Endothelial cell of umbilical vein (primary cell): ENCODE results near the gene HOXD12. TPM values are rescaled to one million over a fixed set of nuclear protein-coding genes. Genes with fewer than 3 reads are reported as not detected.

Source experiments
- BruUV-seq: library from RNA; stranded (reverse); fragments of 400-500 nt; replicated peaks from 2 replicates; lab custom pipeline; 2021; lab: Mats Ljungman, UMichigan
- CTCF ChIA-PET: fragments of 300-600, 350-600 bp; sonication (Branson Sonifier 250); formaldehyde crosslinking; loops from one replicate; lab custom pipeline; 2021; ENCODE audit warnings: antibody characterized with exemption, inconsistent platforms; lab: Charles Lee
- POLR2A ChIA-PET: fragments of 300-600, 350-600 bp; sonication (Branson Sonifier 250); formaldehyde crosslinking; loops from one replicate; lab custom pipeline; 2021; ENCODE audit warnings: antibody characterized with exemption, inconsistent platforms; lab: Charles Lee
- DNase-seq: peaks from one replicate; pipeline ENCODE4 v3.0.0-alpha.2; 2011; ENCODE audit warnings: low read depth, low spot score
- FAIRE-seq: peaks from 2 replicates; lab custom pipeline; 2011; peaks lifted over from hg19 to GRCh38; lab: Jason Lieb, UNC
- H2AFZ ChIP-seq: 2 replicates; pipeline ENCODE4 v1.6.0; 2012; ENCODE audit warnings: low read depth, low read length, control low read depth, inconsistent platforms
- H3K27ac ChIP-seq: 2 replicates; pipeline ENCODE4 v1.5.1; 2011; ENCODE audit warnings: low read depth, mild to moderate bottlenecking, control low read depth, low read length, moderate library complexity; ENCODE audit not compliant: insufficient read depth
- H3K27me3 ChIP-seq, 2 experiments: 2 replicates each; pipeline versions ENCODE4 v1.6.0 to v1.6.1; 2011; ENCODE audit warnings: low read length in 2 of 2, mixed read lengths in 1 of 2; ENCODE audit not compliant: control insufficient read depth in 2 of 2, insufficient read depth in 2 of 2
- H3K36me3 ChIP-seq, 2 experiments: 2 replicates in 1 of 2; 3 replicates in 1 of 2; pipeline ENCODE4 v1.5.1; 2011; ENCODE audit warnings: low read length in 2 of 2, mild to moderate bottlenecking in 1 of 2, moderate library complexity in 1 of 2; ENCODE audit not compliant: control insufficient read depth in 2 of 2, insufficient read depth in 2 of 2; ENCODE audit errors: extremely low read depth in 1 of 2
- H3K4me1 ChIP-seq: 3 replicates; pipeline ENCODE4 v1.5.1; 2011; ENCODE audit warnings: mild to moderate bottlenecking, low read length; ENCODE audit not compliant: control insufficient read depth, insufficient read depth; ENCODE audit errors: extremely low read depth
- H3K4me2 ChIP-seq: 2 replicates; pipeline ENCODE4 v1.6.1; 2011; ENCODE audit warnings: low read length, control low read depth, mixed read lengths; ENCODE audit not compliant: insufficient read depth
- H3K4me3 ChIP-seq, 3 experiments: fragments of 200-600 bp in 1 of 3; sonication (generic), shearing (Covaris generic) in 1 of 3; replicated peaks in 1 of 3; 2 replicates each; pipeline ENCODE4 v1.5.1; 2011 to 2016; ENCODE audit warnings: control low read depth in 3 of 3, low read length in 3 of 3, mild to moderate bottlenecking in 2 of 3, inconsistent platforms in 1 of 3, low read depth in 1 of 3, moderate library complexity in 1 of 3; ENCODE audit not compliant: insufficient read depth in 1 of 3
- H3K79me2 ChIP-seq: 2 replicates; pipeline ENCODE4 v1.6.0; 2012; ENCODE audit warnings: low read length, inconsistent platforms; ENCODE audit not compliant: control insufficient read depth, insufficient read depth
- H3K9ac ChIP-seq: replicated peaks from 2 replicates; pipeline ENCODE3; 2011; ENCODE audit warnings: low read length, control low read depth; ENCODE audit not compliant: insufficient read depth; ENCODE audit errors: extremely low read depth
- H3K9me1 ChIP-seq: replicated peaks from 3 replicates; pipeline ENCODE4 v1.6.0; 2011; ENCODE audit warnings: mild to moderate bottlenecking, low read length; ENCODE audit not compliant: control insufficient read depth, insufficient read depth; ENCODE audit errors: extremely low read depth
- H3K9me3 ChIP-seq: replicated peaks from 2 replicates; pipeline ENCODE4 v1.5.1; 2012; ENCODE audit warnings: low read length, inconsistent platforms; ENCODE audit not compliant: control insufficient read depth, insufficient read depth
- H4K20me1 ChIP-seq: replicated peaks from 2 replicates; pipeline ENCODE3; 2011; ENCODE audit warnings: mild to moderate bottlenecking, low read length; ENCODE audit not compliant: control insufficient read depth, insufficient read depth; ENCODE audit errors: extremely low read depth
- CTCF ChIP-seq, 2 donors: IDR thresholded peaks; 1 replicate in 1 of 2; 2 replicates in 1 of 2; pipeline ENCODE4 v1.5.1; 2011; ENCODE audit warnings: low read length in 2 of 2, mild to moderate bottlenecking in 2 of 2, moderate library complexity in 2 of 2, control low read depth in 1 of 2, inconsistent platforms in 1 of 2, low read depth in 1 of 2; ENCODE audit not compliant: insufficient read depth in 1 of 2; ENCODE audit errors: extremely low read depth in 1 of 2
- EZH2 ChIP-seq: IDR thresholded peaks from 2 replicates; pipeline ENCODE4 v1.6.1; 2012; ENCODE audit warnings: borderline replicate concordance, low read depth, mild to moderate bottlenecking, moderate library complexity, low read length, inconsistent platforms; ENCODE audit not compliant: severe bottlenecking
- FOS ChIP-seq: IDR thresholded peaks from 2 replicates; pipeline ENCODE4 v1.6.1; 2011; ENCODE audit warnings: mild to moderate bottlenecking, low read length, moderate library complexity, borderline replicate concordance; ENCODE audit not compliant: insufficient read depth
- GATA2 ChIP-seq: IDR thresholded peaks from 2 replicates; pipeline ENCODE4 v1.7.0; 2011; ENCODE audit warnings: low read depth, mild to moderate bottlenecking, moderate library complexity, mixed read lengths, low read length; ENCODE audit not compliant: insufficient read length, insufficient read depth
- JUN ChIP-seq: IDR thresholded peaks from 2 replicates; pipeline ENCODE4 v1.6.1; 2011; ENCODE audit warnings: borderline replicate concordance, low read depth; ENCODE audit not compliant: insufficient read length, insufficient read depth
- MAX ChIP-seq: IDR thresholded peaks from 2 replicates; pipeline ENCODE4 v1.6.1; 2011; ENCODE audit not compliant: insufficient read depth, insufficient read length
- POLR2A ChIP-seq: IDR thresholded peaks from 2 replicates; pipeline ENCODE4 v1.6.1; 2012; ENCODE audit warnings: low read depth, mild to moderate bottlenecking, control low read depth, low read length
- POLR2AphosphoS5 ChIP-seq: IDR thresholded peaks from 2 replicates; pipeline ENCODE4 v1.6.1; 2012; ENCODE audit warnings: low read depth, mild to moderate bottlenecking, control low read depth, low read length, moderate library complexity; ENCODE audit not compliant: insufficient read depth
- dilution Hi-C: fragments of 300-500 bp; cut with MboI; formaldehyde crosslinking; loops from one replicate; pipeline ENCODE4 v1.15.0; 2019; ENCODE audit warnings: low sequenced_read_pairs; ENCODE audit not compliant: extremely low pct_ligation_motif_present
- intact Hi-C: fragments of 100-400 bp; cut with micrococcal nuclease; formaldehyde crosslinking; loops from one replicate; pipeline ENCODE4 v1.10.0; 2022
- polyA plus RNA-seq, 4 experiments: library from polyadenylated mRNA; depleted of rRNA in 3 of 4; stranded (reverse) in 3 of 4; unstranded in 1 of 4; fragments of >200 nt; gene quantifications; 2 replicates each; pipeline versions ENCODE4 v1.2.1 to v1.2.3, GENCODE V29; 2011 to 2012; ENCODE audit warnings: missing spikeins in 1 of 4
- total RNA-seq: library from RNA; stranded (reverse); gene quantifications from 2 replicates; pipeline ENCODE4 v1.2.3, GENCODE V29; 2021

The HOXD12 gene
- total and polyA plus RNA-seq, 2 donors (not counting 3 experiments of a cell fraction or from before 2014, with no cell fraction given): not detected

- no peak overlapping the region for H2AFZ ChIP-seq
- peaks cover 5% of the 10 kb centered on the region for H3K4me1 ChIP-seq
- POLR2A ChIA-PET: no interaction called here
- no peaks in the 10 kb centered on the region for H3K9me1 ChIP-seq
- DNase-seq (no peak), FAIRE-seq (no peak)
- no peak overlapping the region for H3K4me2 ChIP-seq
- no peaks in the 10 kb centered on the region for H3K36me3 ChIP-seq
- no peak for TF ChIP-seq MAX
- TF ChIP-seq POLR2AphosphoS5: no peak
- no peak for TF ChIP-seq POLR2A
- no peak for TF ChIP-seq GATA2
- no peak for TF ChIP-seq FOS
- TF ChIP-seq EZH2: no peak
- TF ChIP-seq CTCF (IDR thresholded peaks at IDR 0.05; ENCODE audit: extremely low read depth in 1 of 2, insufficient read depth in 1 of 2, low read depth in 1 of 2, low read length in 2 of 2): no peak
- no peak for TF ChIP-seq JUN
- no peak overlapping the region for H3K27ac ChIP-seq
- intact Hi-C loops (no loop called here), dilution Hi-C loops (no loop called here)
- no peaks in the 10 kb centered on the region for H3K9me3 ChIP-seq
- CTCF ChIA-PET: interaction anchor here (0.6 to 6.0 kb wide), 7 partner anchors 8 to 843 kb away, joined by 3 to 113 read pairs (median 4); no protein-coding TSS in a partner anchor
- H4K20me1 ChIP-seq: peaks cover 6% of the 10 kb centered on the region
- peaks cover 87 to 97% of the 10 kb centered on the region in 2 experiments for H3K27me3 ChIP-seq
- no peak overlapping the region for H3K4me3 ChIP-seq
- H3K79me2 ChIP-seq: no peaks in the 10 kb centered on the region
- no TSS peak for BruUV-seq
- H3K9ac ChIP-seq: no peak overlapping the region
Observed at GRCh38 chr2:176093898-176094249, 5.7 kb upstream of the HOXD12 start.
